Fibroblast of lung (primary cell): ENCODE results near the gene THOC2. TPM values are rescaled to one million over a fixed set of nuclear protein-coding genes. Genes with fewer than 3 reads are reported as not detected.
A peak's percentile ranks its signal among the peaks of the same experiment; 100 is the strongest.
"Not testable (repeated sequence)": the region's sequence is repeated elsewhere in the genome, so short reads cannot be mapped to it uniquely, and the experiment has no call there.

Experiments used
- DNase-seq, 2 donors: peaks; one replicate each; pipeline versions ENCODE4 v3.0.0 to v3.0.0-alpha.2; 2010; ENCODE audit warnings: low read depth in 2 of 2
- H2AFZ ChIP-seq: 2 replicates; pipeline ENCODE4 v1.5.1; 2012; ENCODE audit warnings: low read length, control low read depth, inconsistent platforms
- H3K27ac ChIP-seq: 2 replicates; pipeline ENCODE4 v1.5.1; 2011; ENCODE audit warnings: low read length, control low read depth; ENCODE audit not compliant: insufficient read depth
- H3K27me3 ChIP-seq: 2 replicates; pipeline ENCODE4 v1.5.1; 2011; ENCODE audit warnings: mild to moderate bottlenecking, low read length; ENCODE audit not compliant: control insufficient read depth, insufficient read depth
- H3K36me3 ChIP-seq: 2 replicates; pipeline ENCODE4 v1.5.1; 2011; ENCODE audit warnings: low read length; ENCODE audit not compliant: control insufficient read depth, insufficient read depth
- H3K4me1 ChIP-seq: 2 replicates; pipeline ENCODE4 v1.5.1; 2011; ENCODE audit warnings: low read length; ENCODE audit not compliant: control insufficient read depth, insufficient read depth; ENCODE audit errors: extremely low read depth
- H3K4me2 ChIP-seq: 2 replicates; pipeline ENCODE4 v1.5.1; 2011; ENCODE audit warnings: low read length, control low read depth; ENCODE audit not compliant: insufficient read depth; ENCODE audit errors: extremely low read depth
- H3K4me3 ChIP-seq, 4 experiments: fragments of 200-600 bp in 1 of 4; sonication (generic) in 1 of 4; replicated peaks in 1 of 4; 2 replicates each; pipeline ENCODE4 v1.5.1; 2011 to 2016; ENCODE audit warnings: low read length in 4 of 4, low read depth in 3 of 4, mild to moderate bottlenecking in 3 of 4, control low read depth in 2 of 4, inconsistent platforms in 1 of 4, mixed read lengths in 1 of 4; ENCODE audit not compliant: insufficient read depth in 1 of 4; ENCODE audit errors: control extremely low read depth in 1 of 4
- H3K79me2 ChIP-seq: 2 replicates; pipeline ENCODE4 v1.5.1; 2012; ENCODE audit warnings: mild to moderate bottlenecking, low read length, inconsistent platforms; ENCODE audit not compliant: control insufficient read depth, insufficient read depth
- H3K9ac ChIP-seq: 2 replicates; pipeline ENCODE4 v1.5.1; 2011; ENCODE audit warnings: mild to moderate bottlenecking, low read length, control low read depth; ENCODE audit not compliant: insufficient read depth
- H3K9me3 ChIP-seq: 2 replicates; pipeline ENCODE4 v1.5.1; 2012; ENCODE audit warnings: low read depth, low read length; ENCODE audit not compliant: control insufficient read depth, insufficient read depth
- H4K20me1 ChIP-seq: 2 replicates; pipeline ENCODE4 v1.5.1; 2011; ENCODE audit warnings: low read length; ENCODE audit not compliant: control insufficient read depth, insufficient read depth; ENCODE audit errors: extremely low read depth
- CTCF ChIP-seq, 2 donors: IDR thresholded peaks in 1 of 2; conservative IDR thresholded peaks in 1 of 2; 1 replicate in 1 of 2; 2 replicates in 1 of 2; pipeline ENCODE4 v1.5.1; 2011 to 2012; ENCODE audit warnings: low read length in 2 of 2, control low read depth in 1 of 2, inconsistent platforms in 1 of 2, low read depth in 1 of 2, mild to moderate bottlenecking in 1 of 2
- EZH2 ChIP-seq: IDR thresholded peaks from 2 replicates; pipeline ENCODE4 v1.5.1; 2012; ENCODE audit warnings: low read length, control low read depth, mild to moderate bottlenecking; ENCODE audit errors: missing control alignments
- polyA plus RNA-seq, 2 donors: library from polyadenylated mRNA; depleted of rRNA in 1 of 2; stranded (reverse) in 1 of 2; unstranded in 1 of 2; fragments of >200 nt; gene quantifications; 2 replicates each; pipeline ENCODE4 v1.2.1, GENCODE V29; 2011 to 2012; ENCODE audit warnings: missing spikeins in 1 of 2
- total RNA-seq: library from RNA; depleted of rRNA; stranded (reverse); fragments of >200 nt; gene quantifications from 2 replicates; pipeline ENCODE4 v1.2.1, GENCODE V29; 2014

THOC2 gene
- total and polyA plus RNA-seq, 2 donors (not counting 1 experiment from before 2014, with no cell fraction given) = 62.9 to 70.0 TPM

- H3K9me3 ChIP-seq, H3K27ac ChIP-seq, H4K20me1 ChIP-seq, H3K4me2 ChIP-seq, H3K4me3 ChIP-seq, H3K9ac ChIP-seq, H3K27me3 ChIP-seq, H3K36me3 ChIP-seq, H3K4me1 ChIP-seq, H3K79me2 ChIP-seq, H2AFZ ChIP-seq, DNase-seq: not testable (repeated sequence)
These were observed 76.3 kb downstream of the THOC2 start for GRCh38 chrX:123656507-123656906.

- not testable (repeated sequence) for H3K27me3 ChIP-seq, H3K9me3 ChIP-seq, H3K36me3 ChIP-seq, H2AFZ ChIP-seq, H3K4me1 ChIP-seq, H3K9ac ChIP-seq, H3K79me2 ChIP-seq, H3K4me2 ChIP-seq, DNase-seq, H3K4me3 ChIP-seq, H4K20me1 ChIP-seq
- H3K27ac ChIP-seq = peak overlapping the region; percentile 59
These were observed 84.1 kb downstream of the THOC2 start for GRCh38 chrX:123648811-123649181.

- H3K79me2 ChIP-seq = peaks cover 3% of the 10 kb centered on the region
- H3K4me2 ChIP-seq = peak overlapping the region; percentile 44
- no peaks in the 10 kb centered on the region for H3K27me3 ChIP-seq
- H2AFZ ChIP-seq = no peak overlapping the region
- H3K9ac ChIP-seq = no peak overlapping the region
- peak; percentile 71 to 79 for DNase-seq
- H3K9me3 ChIP-seq = no peaks in the 10 kb centered on the region
- no peak for TF ChIP-seq CTCF (conservative IDR thresholded peaks at IDR 0.05 in 1 of 2, IDR thresholded peaks at IDR 0.05 in 1 of 2; ENCODE audit: low read depth in 1 of 2, low read length in 2 of 2)
- no peak for TF ChIP-seq EZH2
- H3K4me3 ChIP-seq = peak overlapping the region in 1 of 4 experiments; percentile 4
- H4K20me1 ChIP-seq = no peaks in the 10 kb centered on the region
- H3K4me1 ChIP-seq = peaks cover 2% of the 10 kb centered on the region
- H3K27ac ChIP-seq = peak overlapping the region; percentile 38
- no peaks in the 10 kb centered on the region for H3K36me3 ChIP-seq
These were observed 84.6 kb downstream of the THOC2 start for GRCh38 chrX:123648028-123648810.

- no peak overlapping the region for H3K9ac ChIP-seq
- H3K36me3 ChIP-seq = no peaks in the 10 kb centered on the region
- peaks cover 2% of the 10 kb centered on the region for H3K4me1 ChIP-seq
- H4K20me1 ChIP-seq = no peaks in the 10 kb centered on the region
- TF ChIP-seq CTCF (conservative IDR thresholded peaks at IDR 0.05 in 1 of 2, IDR thresholded peaks at IDR 0.05 in 1 of 2; ENCODE audit: low read depth in 1 of 2, low read length in 2 of 2) = no peak
- TF ChIP-seq EZH2 = no peak
- H3K4me3 ChIP-seq = no peak overlapping the region
- H3K9me3 ChIP-seq = no peaks in the 10 kb centered on the region
- H3K27me3 ChIP-seq = no peaks in the 10 kb centered on the region
- H3K79me2 ChIP-seq = peaks cover 3% of the 10 kb centered on the region
- no peak overlapping the region for H2AFZ ChIP-seq
- no peak for DNase-seq
- no peak overlapping the region for H3K27ac ChIP-seq
- no peak overlapping the region for H3K4me2 ChIP-seq
These were observed 85.6 kb downstream of the THOC2 start for GRCh38 chrX:123647244-123647643.
